Measurements from ENCODE around the gene TIMM23.
"Not testable (repeated sequence)": the region's sequence is repeated elsewhere in the genome, so short reads cannot be mapped to it uniquely, and the experiment has no call there.

The TIMM23 gene

DNA sequence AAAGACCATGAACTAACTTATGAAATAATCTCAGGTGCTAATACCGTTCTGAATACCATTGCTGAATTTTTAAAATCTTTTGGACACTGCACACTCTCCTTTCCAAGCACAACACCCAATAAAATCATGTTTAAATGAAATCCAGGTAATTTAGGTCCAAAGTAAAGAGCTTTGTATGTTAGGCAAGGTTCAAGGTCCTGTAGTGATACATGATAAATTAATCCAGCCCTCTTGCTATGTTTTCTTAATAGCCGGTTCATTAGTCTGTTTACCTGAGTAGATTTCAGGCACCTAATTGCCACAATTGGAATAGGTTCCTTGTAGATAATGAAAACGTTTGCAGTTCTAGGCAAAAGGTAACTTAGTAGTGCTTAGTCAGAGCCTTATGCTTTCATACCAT lies 13.3 kb downstream of the TIMM23 start:
- in situ Hi-C loops (cut with MboI; ENCODE audit: low sequenced_read_pairs): not testable (repeated sequence)

DNA sequence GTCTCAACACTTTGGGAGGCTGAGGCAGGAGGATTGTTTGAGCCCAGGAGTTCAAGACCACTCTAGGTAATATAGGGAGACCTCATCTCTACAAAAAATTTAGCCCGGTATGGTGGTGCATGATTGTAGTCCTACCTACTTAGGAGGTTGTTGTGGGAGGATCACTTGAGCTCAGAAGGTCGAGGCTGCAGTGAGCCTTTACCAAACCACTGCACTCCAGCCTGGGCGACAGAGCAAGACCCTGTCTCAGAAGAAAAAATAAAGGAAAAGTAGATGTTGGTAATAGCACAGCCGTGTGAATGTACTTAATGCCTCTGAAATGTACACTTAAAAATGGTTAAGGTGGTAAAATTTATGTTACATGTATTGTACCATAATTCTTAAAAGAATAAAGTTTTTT lies 25.3 kb downstream of the TIMM23 start:
- in situ Hi-C loops (cut with MboI; ENCODE audit: low sequenced_read_pairs): no loop called here

DNA sequence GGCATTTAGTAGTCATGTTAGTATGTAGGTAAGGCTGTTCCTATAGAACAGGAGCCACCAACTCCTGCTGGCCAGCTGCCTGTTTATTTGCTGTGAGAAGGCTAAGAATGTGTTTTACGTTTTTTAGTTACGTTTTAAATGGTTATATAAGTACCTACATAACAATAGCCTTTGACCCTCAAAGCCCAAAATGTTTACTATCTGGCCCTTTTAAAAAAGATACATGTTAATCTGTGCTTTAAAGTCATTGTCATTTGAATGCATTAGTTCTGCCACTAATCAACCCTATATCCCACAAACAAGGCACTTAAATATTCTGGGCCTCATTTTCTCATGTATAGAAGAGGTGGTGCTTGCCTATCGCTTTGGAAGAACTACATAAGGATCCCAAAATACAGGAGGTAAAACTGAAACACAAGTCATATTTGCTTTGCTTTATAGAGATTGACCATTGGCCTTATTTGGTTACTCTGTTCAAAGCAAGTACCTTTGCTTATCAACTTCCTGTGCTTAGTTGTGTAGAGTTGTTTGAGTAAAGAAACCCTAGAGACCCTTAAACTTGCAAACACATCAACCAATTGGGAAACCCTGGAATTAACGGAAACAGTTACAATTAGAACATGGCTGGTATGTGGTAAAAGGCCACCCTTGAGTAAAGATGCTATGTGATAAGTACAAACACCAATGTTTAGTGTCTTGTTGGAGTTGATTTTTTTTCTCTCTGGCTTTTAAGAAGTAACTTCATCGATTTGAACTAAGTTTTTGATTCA lies 25.9 kb downstream of the TIMM23 start:
- in situ Hi-C loops (cut with MboI; ENCODE audit: low sequenced_read_pairs): no loop called here

DNA sequence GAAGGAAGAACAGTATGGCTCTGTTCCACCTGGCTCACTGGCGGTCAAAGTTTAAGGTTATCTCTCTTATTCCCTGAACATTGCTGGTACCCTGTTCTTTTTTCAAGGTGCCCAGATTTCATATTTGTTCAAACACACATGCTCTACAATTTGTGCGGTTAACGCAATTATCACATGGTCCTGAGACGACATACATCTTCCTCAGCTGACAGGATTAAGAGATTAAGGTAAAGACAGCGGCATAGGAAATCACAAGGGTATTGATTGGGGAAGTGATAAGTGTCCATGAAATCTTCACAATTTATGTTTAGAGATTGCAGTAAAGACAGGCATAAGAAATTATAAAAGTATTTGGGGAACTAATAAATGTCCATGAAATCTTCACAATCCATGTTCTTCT lies 27.7 kb downstream of the TIMM23 start:
- in situ Hi-C loops (cut with MboI; ENCODE audit: low sequenced_read_pairs): not testable (repeated sequence)

DNA sequence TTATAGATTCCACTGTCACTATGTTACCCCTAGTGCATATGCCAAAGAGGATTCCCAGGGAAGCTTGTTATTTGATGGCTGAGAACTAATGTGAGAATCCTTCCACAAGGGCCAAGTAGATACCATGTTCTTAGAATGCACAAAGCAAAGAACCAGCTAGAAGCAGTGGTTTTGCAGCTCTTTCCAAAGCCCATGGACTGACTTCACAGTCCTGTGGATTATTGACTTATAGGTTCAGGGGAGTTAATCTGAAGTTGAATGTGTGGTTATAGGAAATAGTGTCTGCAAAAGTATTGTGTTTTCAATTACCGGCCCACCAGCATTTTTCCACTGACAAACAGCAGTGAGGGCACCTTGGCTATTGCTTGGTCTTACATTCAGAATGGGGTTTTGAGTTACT lies 28.2 kb downstream of the TIMM23 start:
- in situ Hi-C loops (cut with MboI; ENCODE audit: low sequenced_read_pairs): no loop called here

DNA sequence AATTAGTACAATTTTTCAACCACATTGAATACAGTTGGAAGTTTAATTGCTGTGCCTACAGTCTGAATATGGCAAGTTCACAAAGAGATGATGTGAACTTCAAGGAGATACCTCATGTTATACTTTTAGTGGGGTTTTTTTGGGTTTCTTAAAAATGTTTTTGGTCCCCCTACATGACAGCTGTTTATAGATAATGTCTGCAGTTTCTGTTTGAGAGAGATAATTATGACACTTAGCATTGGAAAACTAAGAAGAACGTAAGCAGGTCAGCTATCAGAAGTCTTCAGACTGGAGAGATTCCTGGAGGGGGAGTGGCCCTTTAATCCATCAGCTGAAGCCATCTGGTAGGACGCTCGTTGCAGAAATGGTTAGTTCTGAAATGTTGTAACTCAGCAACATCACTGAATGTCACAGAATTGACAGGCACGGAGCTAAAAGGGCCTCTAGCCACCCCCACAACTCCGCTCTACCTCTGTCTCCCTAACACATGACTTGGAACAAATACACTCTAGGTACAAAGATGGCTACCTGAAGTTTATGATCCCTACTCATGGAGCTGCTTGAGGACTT lies 29.0 kb downstream of the TIMM23 start:
- in situ Hi-C loops (cut with MboI; ENCODE audit: low sequenced_read_pairs): no loop called here

DNA sequence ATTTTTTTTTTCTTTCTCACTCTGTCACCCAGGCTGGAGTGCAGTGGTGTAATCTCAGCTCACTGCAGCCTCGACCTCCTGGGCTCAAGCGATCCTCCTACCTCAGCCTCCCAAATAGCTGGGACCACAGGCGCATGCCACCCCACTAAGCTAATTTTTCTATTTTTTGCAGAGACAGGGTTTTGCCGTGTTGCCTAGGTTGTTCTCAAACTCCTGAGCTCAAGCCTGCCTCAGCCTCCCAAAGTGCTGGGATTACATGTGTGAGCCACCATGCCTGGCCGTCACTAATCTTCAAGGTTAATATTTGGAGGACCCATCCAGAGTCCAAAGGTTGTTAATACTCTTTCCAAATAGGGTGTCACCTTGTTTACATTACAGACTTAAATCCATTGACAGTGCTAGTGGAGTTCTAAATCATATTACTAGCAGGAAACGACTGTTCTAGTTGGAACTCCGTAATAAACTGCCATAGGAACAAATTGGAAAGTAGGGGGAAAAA lies 29.9 kb downstream of the TIMM23 start:
- in situ Hi-C loops (cut with MboI; ENCODE audit: low sequenced_read_pairs): not testable (repeated sequence)

DNA sequence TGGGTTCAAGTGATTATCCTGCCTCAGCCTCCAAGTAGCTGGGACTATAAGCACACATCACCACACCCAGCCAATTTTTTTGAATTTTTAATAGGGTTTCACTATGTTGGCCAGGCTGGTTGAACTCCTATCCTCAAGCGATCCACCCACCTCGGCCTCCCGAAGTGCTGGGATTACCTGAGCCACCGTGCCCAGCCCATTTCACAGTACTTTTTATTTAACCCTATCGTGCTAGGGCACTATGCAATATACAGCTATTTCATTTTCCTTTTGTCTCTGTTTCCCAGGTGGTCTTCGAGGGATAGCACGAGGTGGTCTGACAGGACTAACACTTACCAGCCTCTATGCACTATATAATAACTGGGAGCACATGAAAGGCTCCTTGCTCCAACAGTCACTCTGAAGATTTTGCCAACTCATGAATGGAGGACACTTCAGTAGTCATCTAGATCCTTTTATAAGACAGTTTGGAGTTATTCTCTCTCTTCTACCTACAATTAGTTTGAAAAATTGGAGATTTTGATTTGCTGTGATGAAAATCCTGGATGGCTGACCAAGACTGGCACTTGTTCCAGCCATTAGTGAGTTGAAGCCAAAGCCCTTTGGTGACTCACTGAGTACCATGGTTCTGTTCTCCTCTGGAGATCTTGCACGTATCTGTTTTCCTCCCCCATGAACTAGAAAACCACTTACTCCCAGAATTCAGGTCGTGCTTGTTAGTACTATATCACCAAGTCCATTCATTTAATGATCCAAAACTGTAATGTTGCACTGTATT lies 30.8 kb downstream of the TIMM23 start:
- in situ Hi-C loops (cut with MboI; ENCODE audit: low sequenced_read_pairs): no loop called here

DNA sequence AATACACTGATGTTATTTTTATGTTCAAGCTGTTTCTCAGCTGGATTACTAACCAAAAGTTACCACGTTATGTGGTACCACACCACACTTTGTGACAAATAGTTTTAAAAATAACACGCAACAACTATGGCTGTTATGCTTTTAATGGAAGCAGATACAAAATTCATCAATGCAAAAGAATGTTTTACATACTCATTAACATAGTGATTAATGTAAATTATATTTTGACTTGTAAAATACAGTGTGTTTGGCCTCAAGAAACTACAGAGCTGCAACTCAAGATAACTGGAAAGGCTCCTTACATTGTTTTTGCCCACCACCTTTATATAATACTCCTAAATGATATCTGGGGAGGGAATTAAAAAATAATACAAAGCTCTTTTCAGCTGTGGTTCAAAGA lies 32.7 kb downstream of the TIMM23 start:
- in situ Hi-C loops (cut with MboI; ENCODE audit: low sequenced_read_pairs): no loop called here

DNA sequence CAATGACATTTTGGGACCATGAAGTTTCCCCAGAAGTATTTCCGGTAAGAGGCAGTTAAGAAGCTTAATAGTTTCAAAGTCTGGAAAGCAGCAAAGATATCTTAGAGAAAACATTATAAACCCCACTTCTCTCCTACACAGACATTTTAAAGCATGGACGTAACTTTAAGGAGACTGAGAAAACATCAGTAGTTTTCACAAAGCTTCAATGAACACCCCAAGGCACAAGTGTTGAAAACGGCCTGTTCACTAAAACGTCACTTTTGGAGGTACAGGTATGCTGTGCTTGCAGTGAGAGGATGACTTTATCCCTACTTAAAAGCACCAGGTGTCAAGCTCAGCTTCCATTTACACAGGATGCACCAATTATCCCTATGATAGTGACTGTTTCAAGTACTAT lies 33.1 kb downstream of the TIMM23 start:
- in situ Hi-C loops (cut with MboI; ENCODE audit: low sequenced_read_pairs): no loop called here

DNA sequence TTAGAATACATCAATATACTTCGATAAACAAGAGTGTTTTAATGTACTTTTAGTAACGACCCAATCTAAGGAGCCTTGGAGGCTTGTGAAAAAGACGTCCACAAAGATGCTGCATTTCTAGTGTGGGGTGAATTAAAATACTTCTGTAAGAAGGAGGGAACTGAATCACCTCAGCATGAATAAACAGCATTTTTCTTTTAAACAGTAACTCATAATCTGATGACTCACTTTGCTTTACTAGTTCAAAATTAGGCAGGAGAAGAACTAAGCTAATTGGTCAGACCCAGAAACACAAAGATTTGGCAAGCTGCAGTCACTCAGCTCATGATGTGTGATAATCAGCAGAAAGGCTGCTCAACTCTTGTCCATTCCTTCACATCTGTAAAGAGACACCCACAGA lies 33.9 kb downstream of the TIMM23 start:
- in situ Hi-C loops (cut with MboI; ENCODE audit: low sequenced_read_pairs): no loop called here

DNA sequence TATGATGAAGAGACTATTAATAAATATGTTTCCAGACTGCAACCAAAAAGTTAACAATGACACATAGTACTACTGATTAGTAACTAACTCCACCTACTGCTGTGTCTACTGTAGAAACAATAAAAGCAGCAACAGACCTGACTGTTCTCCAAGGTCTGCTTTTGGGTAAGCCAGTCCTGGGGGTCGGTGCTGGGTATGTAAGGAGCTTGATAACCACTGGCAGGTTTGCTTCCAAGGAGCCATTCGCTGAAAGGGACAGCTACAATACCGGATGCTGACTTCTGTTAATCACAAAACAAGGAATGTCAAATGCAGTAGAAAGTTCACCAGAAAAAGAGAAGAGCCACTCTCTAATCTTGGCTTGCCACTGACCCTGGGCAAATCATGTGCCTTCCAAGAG lies 40.5 kb downstream of the TIMM23 start:
- in situ Hi-C loops (cut with MboI; ENCODE audit: low sequenced_read_pairs): no loop called here

DNA sequence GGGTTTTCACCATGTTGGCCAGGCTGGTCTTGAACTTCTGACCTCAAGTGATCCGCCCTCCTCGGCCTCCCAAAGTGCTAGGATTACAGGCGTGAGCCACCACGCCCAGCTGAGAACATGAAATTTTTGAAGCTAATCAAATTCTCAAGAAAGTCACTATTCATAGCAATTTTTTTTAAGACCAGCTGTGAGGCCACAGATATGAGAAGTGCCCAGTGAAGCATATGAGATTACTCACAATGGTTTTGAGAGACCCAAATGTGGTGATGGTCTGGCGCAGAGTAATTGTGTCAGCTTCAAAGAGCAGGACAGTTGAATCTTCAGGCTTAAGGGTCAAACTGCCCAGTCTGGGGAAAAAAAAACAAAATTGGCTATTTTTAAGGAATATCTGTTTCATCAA lies 41.9 kb downstream of the TIMM23 start:
- in situ Hi-C loops (cut with MboI; ENCODE audit: low sequenced_read_pairs): no loop called here

DNA sequence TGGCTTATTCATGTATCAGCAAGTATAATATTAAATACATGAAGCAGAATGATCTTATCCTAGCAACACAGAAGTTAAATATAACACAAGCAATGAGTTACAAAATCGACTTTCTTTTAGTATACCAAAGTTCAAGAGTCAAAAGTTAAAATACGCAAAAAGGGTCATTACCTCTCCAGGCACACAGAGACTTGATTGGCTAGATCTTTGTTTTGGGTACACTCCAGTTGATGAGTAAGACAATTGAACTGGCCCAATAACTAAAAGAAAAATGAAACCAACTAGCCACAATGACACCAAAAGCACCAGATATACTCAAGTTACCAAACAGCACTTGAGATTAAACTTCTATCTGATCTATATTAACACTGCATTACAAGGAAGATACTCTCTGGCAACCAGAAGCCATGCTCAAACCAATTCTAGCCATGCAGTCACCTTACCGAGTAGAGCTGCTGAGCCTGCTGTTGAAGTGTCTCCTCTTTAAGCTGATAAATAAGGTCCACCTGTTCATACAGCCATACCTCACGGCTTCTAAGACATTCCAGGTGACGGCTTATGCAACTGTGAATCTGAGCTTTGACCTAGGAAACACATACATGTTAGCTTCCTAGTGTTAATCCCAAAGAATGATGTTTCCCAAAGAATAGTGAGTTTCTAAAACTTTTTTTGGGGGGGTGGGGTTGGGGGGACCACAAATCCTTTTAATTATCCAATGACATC lies 42.6 kb downstream of the TIMM23 start:
- in situ Hi-C loops (cut with MboI; ENCODE audit: low sequenced_read_pairs): no loop called here

DNA sequence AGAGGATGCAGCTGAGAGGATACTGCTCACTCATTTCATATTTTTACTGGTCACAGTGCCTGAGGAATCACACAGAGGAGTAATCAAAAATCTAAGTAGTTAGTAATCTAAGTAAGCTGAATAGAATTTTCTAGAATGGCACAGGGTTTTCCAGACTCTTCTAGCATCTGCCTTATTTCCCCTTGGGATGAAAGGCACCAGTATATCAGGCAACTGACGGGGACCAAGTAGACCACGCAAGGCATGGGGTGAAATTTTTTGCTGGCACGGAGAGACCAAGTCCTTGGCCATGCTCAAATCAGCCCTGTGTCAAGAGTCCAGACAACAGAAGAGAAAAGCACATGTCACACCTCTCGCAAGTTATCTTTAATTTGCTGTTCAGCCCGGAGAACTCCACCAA lies 43.9 kb downstream of the TIMM23 start:
- in situ Hi-C loops (cut with MboI; ENCODE audit: low sequenced_read_pairs): no loop called here

DNA sequence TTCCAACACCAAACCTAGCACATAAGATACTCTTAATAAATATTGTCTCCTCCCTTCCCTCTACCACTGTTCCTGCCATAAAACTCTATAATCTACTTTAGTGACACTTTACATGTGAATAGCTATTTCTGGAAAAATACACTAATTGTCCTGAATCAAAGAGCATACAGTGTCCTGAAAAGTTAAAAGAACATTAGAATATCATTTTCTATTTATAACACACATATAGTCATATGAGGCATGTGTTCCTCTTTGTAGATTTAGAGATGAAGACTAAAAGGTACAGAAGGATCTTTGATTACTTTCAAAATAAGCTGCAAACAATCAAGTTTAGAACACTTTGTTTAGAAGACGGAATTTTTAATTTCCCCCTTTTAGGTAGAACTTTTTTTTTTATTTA lies 44.5 kb downstream of the TIMM23 start:
- in situ Hi-C loops (cut with MboI; ENCODE audit: low sequenced_read_pairs): no loop called here

DNA sequence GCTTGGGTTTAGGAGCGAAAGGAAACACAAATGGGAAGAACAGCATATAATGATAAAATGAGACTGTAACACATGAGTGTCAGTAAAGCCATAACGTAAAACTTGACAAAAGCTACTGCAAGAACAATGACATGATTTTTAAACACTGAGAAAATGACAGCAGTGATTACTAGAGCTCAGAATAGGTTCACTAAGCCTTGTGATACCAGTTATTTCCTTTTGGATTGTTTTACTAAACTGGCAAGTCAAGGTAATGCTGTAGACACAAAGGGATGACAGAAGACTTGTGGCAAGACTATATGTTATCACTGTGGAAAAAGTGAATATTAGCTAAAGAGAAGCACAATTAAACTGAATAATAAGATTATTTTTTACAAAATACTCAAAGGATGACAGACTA lies 45.4 kb downstream of the TIMM23 start:
- in situ Hi-C loops (cut with MboI; ENCODE audit: low sequenced_read_pairs): no loop called here

DNA sequence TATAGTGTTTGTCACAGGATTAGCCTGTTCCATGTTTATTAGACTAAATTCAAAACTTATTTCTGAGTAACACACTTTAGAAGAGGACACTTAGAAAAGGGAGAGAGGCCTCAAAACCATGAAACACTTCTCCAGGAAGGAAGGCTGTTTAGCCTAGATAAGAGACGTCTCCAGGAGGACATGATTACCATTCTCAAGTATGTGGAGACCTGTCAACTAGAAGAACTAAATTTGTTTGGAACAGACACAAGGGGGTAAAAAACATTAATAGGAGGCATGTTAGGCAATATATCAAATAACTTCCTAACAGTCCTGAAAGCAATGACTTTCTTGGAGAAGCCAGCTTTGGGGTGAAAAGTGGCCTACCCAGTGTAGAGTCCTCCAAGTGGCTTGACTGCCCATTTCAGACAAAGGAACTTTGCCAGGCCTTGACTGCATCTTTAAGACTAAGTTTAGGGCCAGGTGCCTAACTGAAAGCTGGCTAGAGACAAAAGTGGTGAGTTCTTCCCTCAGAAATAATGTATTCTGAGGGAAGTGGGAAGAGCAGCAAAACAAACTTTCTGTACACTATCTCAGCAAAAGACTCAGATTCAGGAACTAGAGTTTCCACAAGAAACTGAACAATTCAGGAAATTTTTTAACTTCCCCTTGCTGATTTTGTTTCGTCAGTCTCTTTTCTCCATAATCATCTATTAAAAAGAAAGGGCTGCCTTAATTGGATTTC lies 46.3 kb downstream of the TIMM23 start:
- in situ Hi-C loops (cut with MboI; ENCODE audit: low sequenced_read_pairs): no loop called here

DNA sequence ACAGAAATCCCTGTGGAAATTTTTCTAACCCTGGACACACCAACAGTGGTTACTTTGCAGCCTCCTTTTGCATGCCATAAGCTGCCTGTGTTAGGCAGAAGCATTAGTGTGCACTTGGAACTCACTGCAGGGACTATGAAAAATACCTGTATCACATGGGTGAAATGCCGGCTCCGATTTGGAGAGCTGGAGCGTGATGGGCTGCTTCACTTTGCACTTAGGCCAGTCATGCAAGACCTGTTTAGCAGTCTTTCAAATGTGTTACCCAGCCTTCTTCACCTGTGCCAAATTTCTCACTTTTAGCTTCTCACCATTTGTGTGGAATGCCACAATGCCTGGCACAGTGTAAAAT lies 46.9 kb downstream of the TIMM23 start:
- in situ Hi-C loops (cut with MboI; ENCODE audit: low sequenced_read_pairs): no loop called here

DNA sequence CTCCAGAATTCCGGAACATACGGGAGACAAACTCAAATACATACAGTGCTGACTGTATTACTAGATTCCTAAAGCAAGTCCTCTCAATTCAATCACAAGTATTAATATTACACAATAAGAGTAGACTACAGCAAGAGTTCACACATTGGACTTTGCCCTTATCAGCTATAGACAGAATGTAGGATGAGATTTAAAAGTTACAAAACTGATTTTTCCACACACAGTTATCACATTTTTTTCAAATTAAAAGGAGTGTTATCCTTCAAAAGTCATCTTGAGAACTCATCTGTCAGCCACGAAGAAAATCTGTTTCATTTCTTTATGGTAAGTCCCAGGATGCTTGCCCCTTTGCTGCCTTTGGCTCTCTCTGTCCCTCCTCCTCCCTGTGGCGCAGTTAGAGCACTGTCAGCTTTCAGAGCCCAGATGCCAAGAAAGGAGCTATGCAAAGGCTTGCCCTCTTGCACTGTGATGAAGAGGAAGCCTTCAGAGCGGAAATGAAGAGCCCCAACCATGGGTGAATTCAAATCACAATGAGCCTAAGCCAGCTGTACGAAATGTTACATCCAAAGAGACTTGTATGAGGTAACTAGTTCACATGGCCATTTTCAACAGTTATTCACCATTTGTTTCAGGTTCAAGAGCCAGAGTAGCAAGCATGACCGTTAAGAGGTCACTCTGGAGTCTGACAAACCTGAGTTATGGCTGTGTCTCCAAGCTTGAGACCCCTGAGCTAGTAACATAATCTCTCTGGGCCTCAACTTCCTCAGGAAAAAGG lies 47.5 kb downstream of the TIMM23 start:
- in situ Hi-C loops (cut with MboI; ENCODE audit: low sequenced_read_pairs): no loop called here

All from HL-60/S4 treated with phorbol 12-myristate 13-acetate at 8.2 ng/mL for 4 days and 3 days (cell line).